ENCODE results near the gene AIPL1. TPM values are rescaled to one million over a fixed set of nuclear protein-coding genes. Genes with fewer than 3 reads are reported as not detected.

The AIPL1 gene
- polyA plus RNA-seq (2012; ENCODE audit: insufficient read length, low read depth) = not detected

GRCh38 chr17:6435051-6435450 lies at the start of gene AIPL1:
TSS of gene AIPL1 (minus strand) at chr17:6435121. CDS start at chr17:6435104, 17 bp downstream.
- no peak for TF ChIP-seq TAF1 (IDR thresholded peaks at IDR 0.05; ENCODE audit: borderline replicate concordance, insufficient read depth, low read length)
- TF ChIP-seq REST (IDR thresholded peaks at IDR 0.05; ENCODE audit: insufficient read depth in 1 of 2, low read depth in 2 of 2, low read length in 2 of 2) = no peak
- no peak for TF ChIP-seq FOXP2 (optimal IDR thresholded peaks at IDR 0.05; ENCODE audit: borderline replicate concordance, extremely low read depth, extremely low read length, insufficient read depth)
- TF ChIP-seq SIN3A (IDR thresholded peaks at IDR 0.05; ENCODE audit: borderline replicate concordance, insufficient read depth, low read length) = no peak

DNA sequence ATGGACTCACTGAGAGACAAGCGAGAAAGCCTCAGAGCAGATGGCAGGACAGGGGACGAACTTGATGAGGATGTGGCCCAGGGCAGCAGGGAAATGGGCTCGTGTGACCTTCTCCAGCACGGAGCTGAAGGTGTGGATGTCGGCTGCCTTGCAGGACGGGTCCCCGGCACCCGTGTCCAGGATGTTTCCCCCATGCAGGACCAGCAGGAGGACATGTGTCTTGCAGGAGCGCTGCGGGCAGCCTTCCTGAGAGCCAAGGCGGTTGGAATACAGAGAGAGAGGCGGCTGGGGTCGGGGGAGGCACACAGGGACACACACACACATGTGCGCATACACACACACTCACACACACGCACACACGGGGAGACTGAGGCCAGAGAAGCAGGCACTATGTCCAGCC lies 48.6 kb upstream of the AIPL1 start:
- no peak for TF ChIP-seq FOXP2 (optimal IDR thresholded peaks at IDR 0.05; ENCODE audit: borderline replicate concordance, extremely low read depth, extremely low read length, insufficient read depth)
- no peak for TF ChIP-seq TAF1 (IDR thresholded peaks at IDR 0.05; ENCODE audit: borderline replicate concordance, insufficient read depth, low read length)
- no peak for TF ChIP-seq POLR2AphosphoS5 (IDR thresholded peaks at IDR 0.05; ENCODE audit: low read depth, low read length)
- TF ChIP-seq SIN3A (IDR thresholded peaks at IDR 0.05; ENCODE audit: borderline replicate concordance, insufficient read depth, low read length) = no peak
- TF ChIP-seq REST (IDR thresholded peaks at IDR 0.05; ENCODE audit: insufficient read depth in 1 of 2, low read depth in 2 of 2, low read length in 2 of 2) = no peak

- no peak for TF ChIP-seq FOXP2 (optimal IDR thresholded peaks at IDR 0.05; ENCODE audit: borderline replicate concordance, extremely low read depth, extremely low read length, insufficient read depth)
Observed at GRCh38 chr17:6482105-6482455, 47.2 kb upstream of the AIPL1 start.

- TF ChIP-seq REST (IDR thresholded peaks at IDR 0.05; ENCODE audit: insufficient read depth in 1 of 2, low read depth in 2 of 2, low read length in 2 of 2) = no peak
- TF ChIP-seq TAF1 (IDR thresholded peaks at IDR 0.05; ENCODE audit: borderline replicate concordance, insufficient read depth, low read length) = no peak
Observed at GRCh38 chr17:6480303-6480675, 45.4 kb upstream of the AIPL1 start.

- TF ChIP-seq REST (IDR thresholded peaks at IDR 0.05; ENCODE audit: insufficient read depth in 1 of 2, low read depth in 2 of 2, low read length in 2 of 2) = peak in 1 of 2 experiments; percentile 27; a peak in 1 of 4 replicates
- TF ChIP-seq POLR2AphosphoS5 (IDR thresholded peaks at IDR 0.05; ENCODE audit: low read depth, low read length) = no peak
Observed at GRCh38 chr17:6479622-6480302, 44.8 kb upstream of the AIPL1 start.
